ENCODE results near the gene DTNBP1. TPM values are rescaled to one million over a fixed set of nuclear protein-coding genes. Genes with fewer than 3 reads are reported as not detected.

The DTNBP1 gene
- total RNA-seq, 1 experiment from 2014 or later, result 5.4 TPM

DNA sequence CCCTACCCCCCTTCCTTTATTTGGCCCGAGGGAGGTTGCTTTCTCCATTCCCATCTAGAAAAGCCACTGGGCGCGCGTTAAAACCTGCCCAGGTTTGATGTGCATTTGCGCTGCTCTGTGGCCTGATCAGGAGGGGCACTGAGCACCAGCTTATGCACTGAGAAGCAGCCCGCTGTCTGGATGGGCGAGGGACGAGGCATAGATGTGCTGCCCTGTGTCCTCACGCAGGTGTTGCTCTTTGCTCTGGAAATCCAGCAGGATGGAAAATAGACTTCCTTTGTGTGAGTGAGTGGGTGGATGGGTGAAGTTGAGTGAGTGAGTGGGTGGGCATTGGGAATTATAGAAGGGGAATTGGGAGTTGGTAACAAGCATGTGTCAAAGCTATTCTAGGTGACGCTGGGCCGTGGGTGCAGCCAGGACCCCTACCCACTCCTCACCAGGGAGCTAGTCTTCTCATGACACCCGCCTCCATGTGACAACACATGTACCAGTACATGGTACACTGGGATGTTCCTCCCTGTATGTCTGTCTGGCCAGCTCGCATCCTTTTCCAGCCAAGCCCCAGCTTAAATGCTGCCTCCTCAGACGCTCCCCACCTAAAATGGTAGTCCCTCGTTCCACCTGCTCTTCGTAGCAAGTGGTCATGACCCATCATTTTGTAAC lies 162.6 kb downstream of the DTNBP1 start:
- in situ Hi-C loops (cut with HindIII; ENCODE audit: low sequenced_read_pairs), result no loop called here
- DNase-seq (ENCODE audit: low spot score), result no peak

DNA sequence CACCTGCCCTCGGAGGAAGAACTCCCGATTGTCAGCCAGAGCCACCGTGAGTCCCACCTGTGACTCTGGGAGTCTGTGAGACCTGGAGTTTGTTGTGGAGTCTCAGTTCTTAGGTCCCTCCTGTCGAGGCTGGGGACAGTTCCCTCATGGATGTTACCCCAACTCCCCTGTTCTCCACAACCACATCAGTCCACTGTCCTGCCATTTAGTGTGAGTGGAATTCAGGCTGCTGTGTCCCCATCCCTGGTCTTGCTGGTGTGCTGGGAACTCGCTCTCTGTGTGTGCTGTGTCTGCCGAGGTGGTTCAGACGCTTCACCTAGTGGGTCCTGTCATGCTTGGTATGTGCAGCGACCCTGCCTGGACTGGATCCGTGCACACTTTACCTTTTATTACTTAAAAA lies 163.2 kb downstream of the DTNBP1 start:
- in situ Hi-C loops (cut with HindIII; ENCODE audit: low sequenced_read_pairs), result no loop called here
- no peak for DNase-seq (ENCODE audit: low spot score)

DNA sequence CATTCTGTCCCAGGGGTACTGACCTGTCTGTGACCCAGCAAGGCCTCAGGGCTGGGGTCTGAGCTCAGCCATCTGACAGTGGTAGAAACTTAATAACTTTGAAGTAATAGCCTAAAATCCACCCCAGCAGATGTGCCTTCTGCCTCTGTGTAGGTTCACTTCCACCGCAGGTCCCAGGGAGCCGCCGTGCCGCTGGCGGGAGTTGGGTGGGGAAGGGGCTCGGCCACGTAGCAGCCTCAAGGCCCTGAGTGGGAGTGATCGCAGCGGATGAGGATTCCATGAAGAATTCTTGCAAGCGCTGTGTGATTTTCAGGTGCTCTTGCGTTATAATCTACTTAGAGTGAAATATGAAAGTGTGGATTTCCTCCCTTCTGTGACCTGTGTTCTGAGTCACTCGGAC lies 163.7 kb downstream of the DTNBP1 start:
- no peak for DNase-seq (ENCODE audit: low spot score)
- in situ Hi-C loops (cut with HindIII; ENCODE audit: low sequenced_read_pairs), result no loop called here

DNA sequence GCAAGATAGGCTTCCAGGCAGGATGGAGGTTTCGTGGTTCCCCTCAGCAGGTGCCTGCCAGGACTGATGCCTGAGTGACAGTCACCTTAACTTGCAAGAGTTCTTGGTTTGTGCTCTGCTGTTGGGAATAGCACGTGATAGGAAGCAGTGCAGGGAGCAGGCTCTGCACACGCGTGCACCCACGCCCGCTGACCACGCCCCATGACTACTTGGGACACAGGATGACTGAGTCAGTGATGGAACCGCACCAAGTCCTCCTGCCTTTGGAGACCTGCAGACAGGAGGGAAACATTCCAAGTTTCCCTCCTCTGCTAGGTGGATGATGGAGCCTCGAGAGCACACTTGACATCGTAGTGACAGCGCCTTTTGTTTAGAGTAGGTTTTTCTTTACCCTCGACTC lies 164.2 kb downstream of the DTNBP1 start:
- in situ Hi-C loops (cut with HindIII; ENCODE audit: low sequenced_read_pairs), result no loop called here
- DNase-seq (ENCODE audit: low spot score), result no peak

DNA sequence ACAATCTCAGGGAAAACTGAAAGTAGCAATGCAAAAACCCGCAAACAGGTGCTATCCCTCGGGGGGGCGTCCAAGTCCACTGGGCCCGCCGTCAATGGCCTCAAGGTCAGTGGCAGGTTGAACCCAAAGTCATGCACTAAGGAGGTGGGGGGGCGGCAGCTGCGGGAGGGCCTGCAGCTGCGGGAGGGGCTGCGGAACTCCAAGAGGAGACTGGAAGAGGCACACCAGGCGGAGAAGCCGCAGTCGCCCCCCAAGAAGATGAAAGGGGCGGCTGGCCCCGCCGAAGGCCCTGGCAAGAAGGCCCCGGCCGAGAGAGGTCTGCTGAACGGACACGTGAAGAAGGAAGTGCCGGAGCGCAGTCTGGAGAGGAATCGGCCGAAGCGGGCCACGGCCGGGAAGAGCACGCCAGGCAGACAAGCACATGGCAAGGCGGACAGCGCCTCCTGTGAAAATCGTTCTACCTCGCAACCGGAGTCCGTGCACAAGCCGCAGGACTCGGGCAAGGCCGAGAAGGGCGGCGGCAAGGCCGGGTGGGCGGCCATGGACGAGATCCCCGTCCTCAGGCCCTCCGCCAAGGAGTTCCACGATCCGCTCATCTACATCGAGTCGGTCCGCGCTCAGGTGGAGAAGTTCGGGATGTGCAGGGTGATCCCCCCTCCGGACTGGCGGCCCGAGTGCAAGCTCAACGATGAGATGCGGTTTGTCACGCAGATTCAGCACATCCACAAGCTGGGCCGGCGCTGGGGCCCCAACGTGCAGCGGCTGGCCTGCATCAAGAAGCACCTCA lies 166.3 kb downstream of the DTNBP1 start:
- in situ Hi-C loops (cut with HindIII; ENCODE audit: low sequenced_read_pairs), result no loop called here

DNA sequence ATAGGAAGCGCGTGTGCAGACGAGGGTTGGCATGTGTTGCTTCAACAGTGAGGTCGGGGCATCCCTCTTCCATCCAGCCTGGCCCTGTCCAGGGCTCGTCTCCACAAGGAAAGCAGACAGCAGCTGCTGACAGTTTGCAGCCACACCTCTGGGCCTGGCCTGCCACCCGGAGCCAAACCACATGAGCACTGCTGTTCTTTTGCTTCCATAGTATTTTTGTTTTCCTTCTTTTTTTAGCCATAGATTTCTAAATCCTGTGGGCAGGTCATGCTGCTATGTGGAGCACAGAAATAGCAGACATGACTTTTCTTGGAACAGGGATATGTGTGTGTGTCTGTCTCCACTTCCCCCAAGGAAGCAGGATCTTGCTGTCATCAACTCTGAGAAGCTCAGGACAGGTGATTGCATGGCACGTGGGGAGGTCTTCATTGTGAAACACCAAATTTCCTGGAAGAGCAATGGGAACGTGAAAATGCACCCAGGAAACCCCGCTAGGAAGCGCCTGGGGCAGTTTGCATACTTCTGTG lies 167.4 kb downstream of the DTNBP1 start:
- in situ Hi-C loops (cut with HindIII; ENCODE audit: low sequenced_read_pairs), result no loop called here
- no peak for DNase-seq (ENCODE audit: low spot score)

More for the DNA sequence above, 166.3 kb downstream of the DTNBP1 start:
- no peak for DNase-seq (ENCODE audit: low spot score)

DNA sequence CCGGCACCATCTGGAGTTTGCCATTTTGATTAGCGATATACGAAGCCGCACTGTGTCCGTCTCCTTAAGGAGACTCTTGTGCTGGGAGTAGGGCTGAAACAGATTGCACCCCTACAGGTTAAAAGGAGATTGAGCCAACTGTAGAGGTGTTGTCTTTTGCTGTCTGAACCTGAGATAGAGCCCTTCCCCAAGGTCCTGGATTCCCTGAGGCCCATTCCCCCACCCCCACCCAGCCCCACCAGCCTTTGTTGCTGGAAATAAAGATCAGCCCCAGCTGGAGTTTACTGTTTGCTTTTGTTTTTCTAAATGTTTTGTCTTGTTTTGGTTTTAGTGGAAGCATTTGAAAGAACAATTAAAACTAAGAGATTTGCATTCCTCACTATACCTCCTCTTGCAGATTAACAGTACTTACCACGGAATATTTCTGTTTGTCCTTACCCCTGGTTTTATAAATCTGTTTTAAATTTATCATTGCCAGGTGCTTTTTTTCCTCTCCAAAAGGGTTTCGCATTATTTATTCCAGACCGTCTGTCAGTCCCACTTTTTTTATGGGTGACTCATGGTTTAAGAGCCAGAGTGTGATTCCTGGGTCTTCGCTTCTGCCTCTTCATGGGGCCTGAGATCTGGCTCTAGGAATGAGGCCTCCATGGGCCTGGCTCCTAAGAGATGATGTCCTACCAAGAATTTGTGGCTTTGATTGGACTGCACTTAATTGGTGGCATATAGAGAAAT lies 169.2 kb downstream of the DTNBP1 start:
- DNase-seq (ENCODE audit: low spot score), result no peak
- in situ Hi-C loops (cut with HindIII; ENCODE audit: low sequenced_read_pairs), result no loop called here

DNA sequence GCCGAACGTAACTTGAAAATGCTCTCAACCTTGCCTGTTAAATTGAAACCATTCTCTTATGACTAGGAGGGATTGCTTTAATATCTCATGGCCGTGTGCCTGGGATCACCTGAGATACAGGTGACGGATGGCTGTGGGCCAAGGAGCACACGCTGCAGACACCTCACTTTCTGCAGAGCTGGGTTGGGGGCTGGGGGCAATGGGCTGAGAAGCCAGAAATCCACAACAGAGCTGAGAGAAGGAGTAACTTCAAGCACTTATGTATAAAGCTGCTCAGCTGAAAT lies 170.9 kb downstream of the DTNBP1 start:
- no peak for DNase-seq (ENCODE audit: low spot score)
- in situ Hi-C loops (cut with HindIII; ENCODE audit: low sequenced_read_pairs), result no loop called here

DNA sequence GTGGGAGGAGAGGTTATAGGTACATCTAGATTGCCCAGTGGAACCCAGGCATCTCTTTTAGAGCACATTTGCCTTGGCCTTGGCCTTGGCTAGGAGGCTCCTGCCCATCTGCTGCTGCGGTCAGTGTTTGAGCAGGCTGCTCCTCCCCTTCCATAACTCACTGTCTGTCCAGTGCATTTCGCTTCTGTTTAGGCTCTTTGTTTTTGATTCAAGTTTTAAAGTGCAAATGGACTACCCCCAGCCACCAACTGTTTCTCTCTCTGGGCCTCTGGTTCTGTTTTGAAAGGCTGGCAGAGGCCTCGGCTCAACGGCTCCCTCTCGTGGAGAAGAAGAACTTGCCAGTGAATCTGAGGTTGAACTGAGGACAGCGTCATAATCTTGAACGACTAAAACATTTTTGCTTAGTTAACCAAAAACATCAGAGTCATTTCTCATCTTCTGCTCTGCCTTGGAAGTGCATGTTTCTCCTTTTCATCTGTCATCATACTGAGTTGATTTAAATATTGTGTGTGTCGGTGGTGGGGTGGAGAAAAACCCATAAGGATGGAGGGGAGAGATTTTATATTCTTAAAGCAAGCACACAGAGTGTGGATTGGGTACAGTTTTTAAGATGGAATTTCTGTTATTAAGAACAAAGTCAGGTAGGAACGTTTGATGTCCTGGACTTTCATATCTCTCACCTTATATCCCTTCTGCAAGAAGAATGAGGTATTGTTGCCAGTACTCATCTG lies 171.4 kb downstream of the DTNBP1 start:
- peak; percentile 91 for DNase-seq (ENCODE audit: low spot score)
- in situ Hi-C loops (cut with HindIII; ENCODE audit: low sequenced_read_pairs), result no loop called here

DNA sequence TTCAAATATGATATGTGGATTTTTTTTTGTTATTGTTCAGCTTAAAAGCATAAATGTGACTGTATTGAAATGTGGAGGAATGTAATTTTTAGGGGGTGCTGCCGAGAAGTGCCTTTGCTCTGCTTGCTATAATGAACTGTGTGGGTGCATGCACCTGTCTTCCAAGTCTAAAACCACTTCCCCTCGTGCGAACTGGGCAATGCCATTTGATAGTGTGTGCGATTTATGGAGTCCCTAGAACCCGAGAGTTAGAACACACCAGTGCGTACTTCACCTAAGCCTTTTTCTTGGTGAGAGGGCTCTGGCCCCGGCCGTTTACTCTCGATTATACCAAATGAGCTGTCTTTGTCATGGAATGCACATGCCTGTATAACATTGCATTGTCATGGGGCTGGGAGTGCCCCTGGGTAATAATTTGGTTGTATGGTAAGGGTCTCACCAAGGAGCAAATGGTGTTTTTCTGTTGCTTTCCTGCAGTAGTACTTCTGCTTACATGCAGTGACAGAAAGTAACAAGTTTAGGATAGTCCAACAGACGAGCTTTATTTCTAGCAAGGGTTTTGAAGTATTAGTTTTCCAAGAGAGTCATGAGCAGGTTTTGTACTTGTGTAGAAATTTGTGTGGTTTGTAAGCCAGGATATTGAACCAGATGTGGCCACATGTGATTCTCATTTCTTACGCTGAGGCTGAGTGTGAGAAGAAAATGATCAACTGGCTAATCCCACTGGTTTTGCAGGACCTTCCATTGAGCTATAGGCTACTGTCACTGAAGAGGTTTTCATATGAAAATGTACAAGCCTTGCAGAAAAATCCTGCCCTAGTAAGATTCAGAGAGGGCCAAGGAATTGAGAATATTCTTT lies 172.4 kb downstream of the DTNBP1 start:
- no peak for DNase-seq (ENCODE audit: low spot score)
- in situ Hi-C loops (cut with HindIII; ENCODE audit: low sequenced_read_pairs), result no loop called here

DNA sequence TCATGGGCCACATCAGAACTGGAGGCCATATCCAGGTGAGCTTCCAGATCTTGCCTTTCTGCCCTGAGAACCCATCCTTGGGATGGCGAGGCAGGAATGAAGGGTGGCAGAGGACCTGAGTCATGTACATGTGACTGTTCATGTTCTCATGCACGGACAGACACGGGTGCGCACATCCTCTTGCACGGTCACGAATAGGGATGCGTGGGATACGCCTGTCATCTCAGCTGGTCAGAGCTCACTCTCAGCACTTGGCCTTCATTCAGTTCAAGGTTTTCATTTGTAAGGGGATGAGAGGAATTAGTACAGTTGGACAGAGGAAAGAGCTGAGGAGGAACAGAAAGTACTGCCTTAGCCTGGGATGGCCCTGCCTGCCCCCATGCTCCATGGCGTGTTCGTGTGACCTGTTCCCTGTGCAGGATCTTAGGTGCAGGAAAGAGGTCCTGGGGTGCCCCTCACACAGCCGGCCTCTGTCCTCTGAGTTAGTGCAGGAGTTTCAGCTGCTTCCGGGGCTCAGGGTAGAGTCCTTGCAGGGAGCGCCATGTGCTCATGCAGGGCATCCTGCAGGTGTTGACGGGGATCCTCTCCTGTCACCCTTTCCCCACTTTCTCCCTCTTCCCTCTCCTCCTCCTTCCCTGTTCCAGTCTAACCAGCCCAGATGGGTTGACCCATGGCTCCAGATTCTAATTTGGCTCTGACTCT lies 173.4 kb downstream of the DTNBP1 start:
- no peak for DNase-seq (ENCODE audit: low spot score)
- in situ Hi-C loops (cut with HindIII; ENCODE audit: low sequenced_read_pairs), result no loop called here

DNA sequence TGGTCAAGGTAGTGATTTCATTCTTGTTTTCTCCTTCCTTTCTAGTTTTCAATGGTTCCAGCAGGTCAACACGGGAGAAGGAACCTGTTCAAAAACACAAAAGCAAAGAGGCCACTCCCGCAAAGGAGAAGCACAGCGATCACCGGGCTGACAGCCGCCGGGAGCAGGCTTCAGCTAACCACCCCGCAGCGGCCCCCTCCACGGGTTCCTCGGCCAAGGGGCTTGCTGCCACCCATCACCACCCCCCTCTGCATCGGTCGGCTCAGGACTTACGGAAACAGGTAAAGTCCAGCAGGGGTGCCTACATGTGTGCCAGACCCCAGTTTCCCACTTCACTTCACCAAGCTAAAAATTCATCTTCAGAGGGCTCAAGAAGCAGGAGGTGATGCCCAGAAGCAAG lies 175.6 kb downstream of the DTNBP1 start:
- in situ Hi-C loops (cut with HindIII; ENCODE audit: low sequenced_read_pairs), result no loop called here
- no peak for DNase-seq (ENCODE audit: low spot score)

DNA sequence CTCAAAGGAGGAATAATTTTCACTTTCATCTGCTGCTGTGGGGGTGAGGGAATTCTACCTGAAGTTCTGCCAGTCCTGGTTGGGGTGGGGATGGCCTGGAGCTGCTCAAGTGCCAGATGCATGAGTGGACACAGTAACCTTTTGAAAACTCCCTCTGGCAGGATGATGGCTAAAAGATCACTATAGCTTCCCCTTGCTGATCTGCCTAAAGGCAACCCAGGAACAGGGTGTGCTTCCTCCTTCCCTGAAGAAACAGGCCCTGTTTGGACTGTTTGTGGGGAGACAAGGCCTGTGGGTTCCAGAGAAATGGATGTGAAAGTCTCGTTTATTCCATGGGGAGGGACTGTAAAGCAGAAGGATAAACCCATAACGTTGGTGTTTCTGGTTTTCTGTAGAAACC lies 176.9 kb downstream of the DTNBP1 start:
- in situ Hi-C loops (cut with HindIII; ENCODE audit: low sequenced_read_pairs), result no loop called here
- DNase-seq (ENCODE audit: low spot score), result no peak

DNA sequence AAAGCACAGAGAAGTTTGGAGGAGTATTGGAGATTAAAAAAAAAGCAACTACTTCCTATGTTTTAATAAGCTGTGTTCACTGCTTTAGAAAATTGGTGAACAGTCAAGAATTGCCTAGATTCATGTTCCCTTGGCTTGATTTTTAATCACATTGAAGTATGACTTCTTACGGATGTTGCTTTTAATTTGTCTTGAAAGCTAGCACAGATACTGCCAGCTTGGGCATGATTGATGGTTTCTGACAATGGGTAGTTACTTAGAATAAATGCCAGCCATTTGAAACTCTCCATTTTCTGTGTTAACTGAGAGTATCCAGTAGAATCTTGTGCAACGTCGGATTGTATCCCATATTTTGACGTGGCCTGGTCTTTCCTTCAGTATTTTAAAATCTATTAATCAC lies 178.0 kb downstream of the DTNBP1 start:
- DNase-seq (ENCODE audit: low spot score), result no peak
- in situ Hi-C loops (cut with HindIII; ENCODE audit: low sequenced_read_pairs), result no loop called here

DNA sequence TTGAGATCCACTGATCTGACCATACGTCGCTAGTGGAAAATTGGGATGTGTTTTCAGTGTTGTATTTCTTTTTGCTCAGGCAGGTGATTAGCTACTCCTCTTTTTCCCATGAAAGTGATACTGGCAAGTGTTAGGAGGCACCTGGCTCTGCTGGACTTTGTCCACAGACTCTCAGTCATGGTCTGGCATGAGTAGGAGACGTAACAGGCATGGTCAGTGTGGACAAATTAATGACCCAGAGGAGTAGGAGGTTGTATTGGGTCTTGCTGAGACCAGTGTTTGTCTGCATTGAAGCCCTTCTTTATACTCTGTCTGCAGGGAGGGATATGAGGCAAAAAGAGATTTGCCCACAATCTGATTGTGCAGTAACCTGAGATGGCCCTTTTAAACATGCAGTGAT lies 178.7 kb downstream of the DTNBP1 start:
- in situ Hi-C loops (cut with HindIII; ENCODE audit: low sequenced_read_pairs), result no loop called here

DNA sequence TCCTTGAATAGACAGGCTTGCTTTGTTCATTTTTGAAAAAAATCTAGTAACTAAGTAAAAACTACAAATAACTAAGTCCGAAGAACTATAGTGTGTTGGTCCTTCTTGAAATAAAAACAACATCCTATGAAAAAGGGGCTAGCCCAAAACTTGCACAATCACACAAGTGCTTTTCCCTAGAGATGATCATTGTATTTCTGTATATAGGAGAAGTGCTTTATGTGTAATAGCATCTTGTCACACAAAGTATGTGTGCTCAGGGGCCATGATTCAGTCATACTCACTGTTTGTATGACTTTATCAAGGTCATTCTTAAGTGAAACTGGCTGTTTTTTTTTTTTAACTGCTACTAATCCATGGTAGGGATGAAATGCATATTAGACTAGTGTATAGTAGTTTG lies 179.8 kb downstream of the DTNBP1 start:
- in situ Hi-C loops (cut with HindIII; ENCODE audit: low sequenced_read_pairs), result no loop called here
- no peak for DNase-seq (ENCODE audit: low spot score)

More for the DNA sequence above, 178.7 kb downstream of the DTNBP1 start:
- DNase-seq (ENCODE audit: low spot score), result peak; percentile 79

DNA sequence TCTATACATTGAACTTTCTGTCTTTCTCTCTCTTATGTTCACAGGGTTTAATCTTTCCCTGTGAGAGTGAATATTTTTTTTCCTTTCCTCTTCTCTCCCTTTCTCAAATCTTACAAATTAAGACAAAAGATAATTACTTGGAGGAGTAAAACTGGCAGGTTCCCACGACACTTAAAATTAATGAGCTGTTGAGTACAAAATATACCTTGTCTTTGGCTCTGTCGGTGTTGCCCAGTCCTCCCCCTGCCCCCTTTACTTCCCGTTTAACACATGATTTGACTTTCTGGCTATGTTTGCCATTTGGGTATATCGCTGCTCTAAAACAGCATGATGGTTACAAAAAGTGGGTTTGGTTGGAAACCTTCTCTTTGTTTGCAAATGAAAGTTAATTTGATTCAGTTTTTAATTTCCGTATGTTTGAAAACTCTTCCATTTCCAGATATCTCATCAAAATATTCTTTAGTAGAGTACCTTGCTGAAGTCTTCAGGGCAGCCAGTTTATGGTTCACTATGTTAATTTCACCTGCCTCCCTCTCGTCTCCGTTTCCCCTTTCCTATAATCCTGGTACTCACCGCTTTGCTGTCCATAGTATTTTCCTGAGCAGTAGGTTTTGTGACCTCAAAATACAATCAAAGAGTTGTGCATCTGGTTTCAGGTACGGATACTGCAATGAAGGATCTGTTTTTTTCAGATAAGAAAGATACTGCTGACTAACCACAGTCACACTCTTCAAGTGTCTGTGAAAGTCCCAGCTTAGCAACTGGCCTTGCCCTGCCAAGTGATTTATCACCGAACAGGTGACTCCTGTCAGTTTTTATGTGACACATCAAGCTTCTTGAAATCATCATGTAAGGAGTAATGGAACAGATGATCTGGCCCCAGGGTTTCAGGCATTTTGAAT lies 181.2 kb downstream of the DTNBP1 start:
- in situ Hi-C loops (cut with HindIII; ENCODE audit: low sequenced_read_pairs), result no loop called here
- DNase-seq (ENCODE audit: low spot score), result no peak
